H1 (cell line): Measurements from ENCODE around the gene SAG. TPM values are rescaled to one million over a fixed set of nuclear protein-coding genes. Genes with fewer than 3 reads are reported as not detected.
A peak's percentile ranks its signal among the peaks of the same experiment; 100 is the strongest.

ENCODE experiments used
- CTCF ChIA-PET: fragments of 300-600 bp; sonication (Branson Sonifier 250); formaldehyde crosslinking; loops from one replicate; lab custom pipeline; 2021; ENCODE audit not compliant: partially characterized antibody; lab: Charles Lee
- POLR2A ChIA-PET: fragments of 300-600 bp; sonication (Branson Sonifier 250); formaldehyde crosslinking; loops from one replicate; lab custom pipeline; 2021; ENCODE audit warnings: inconsistent platforms; ENCODE audit not compliant: partially characterized antibody; lab: Charles Lee
- DNase-seq, 2 experiments: peaks; one replicate each; pipeline versions ENCODE4 v3.0.0 to v3.0.0-alpha.2; 2010 to 2022; ENCODE audit warnings: low spot score in 2 of 2, low read depth in 1 of 2, mixed read lengths in 1 of 2
- FAIRE-seq: peaks from 2 replicates; lab custom pipeline; 2011; peaks lifted over from hg19 to GRCh38; lab: Jason Lieb, UNC
- H2AFZ ChIP-seq: 2 replicates; pipeline ENCODE4 v1.8.1; 2012; ENCODE audit warnings: low read length, inconsistent platforms
- H2AK5ac ChIP-seq: 2 replicates; pipeline ENCODE4 v1.6.1; 2013; ENCODE audit warnings: low read depth, low read length
- H2BK120ac ChIP-seq: replicated peaks from 2 replicates; pipeline ENCODE3; 2013; ENCODE audit warnings: low read depth, low read length, inconsistent platforms
- H2BK12ac ChIP-seq: 2 replicates; pipeline ENCODE4 v1.6.1; 2013; ENCODE audit warnings: low read depth, low read length
- H2BK15ac ChIP-seq: 2 replicates; pipeline ENCODE4 v1.6.1; 2013; ENCODE audit warnings: low read length
- H2BK20ac ChIP-seq: 2 replicates; pipeline ENCODE4 v1.6.1; 2013; ENCODE audit warnings: low read length
- H2BK5ac ChIP-seq: 2 replicates; pipeline ENCODE4 v1.6.1; 2013; ENCODE audit warnings: low read depth, low read length
- H3K14ac ChIP-seq: 2 replicates; pipeline ENCODE4 v1.6.1; 2013; ENCODE audit warnings: inconsistent platforms; ENCODE audit not compliant: insufficient read length
- H3K18ac ChIP-seq: 2 replicates; pipeline ENCODE4 v1.6.1; 2013; ENCODE audit warnings: low read length; ENCODE audit errors: extremely low read depth
- H3K23ac ChIP-seq: 2 replicates; pipeline ENCODE4 v1.6.1; 2013; ENCODE audit warnings: inconsistent platforms; ENCODE audit not compliant: insufficient read length
- H3K23me2 ChIP-seq: 2 replicates; pipeline ENCODE4 v1.6.1; 2013; ENCODE audit warnings: low read depth, low read length
- H3K27ac ChIP-seq: 2 replicates; pipeline ENCODE4 v1.6.1; 2011; ENCODE audit warnings: low read depth, low read length, inconsistent platforms
- H3K27me3 ChIP-seq, 4 experiments: replicated peaks in 1 of 4; 1 replicate in 1 of 4; 2 replicates in 3 of 4; pipeline versions ENCODE4 v1.6.1 to v1.8.1; 2011 to 2013; ENCODE audit warnings: low read length in 3 of 4, mild to moderate bottlenecking in 3 of 4, inconsistent platforms in 2 of 4, mixed read lengths in 2 of 4, moderate library complexity in 1 of 4; ENCODE audit not compliant: control insufficient read depth in 3 of 4, insufficient read depth in 3 of 4; ENCODE audit errors: extremely low read depth in 1 of 4
- H3K36me3 ChIP-seq, 4 experiments: 2 replicates each; pipeline versions ENCODE4 v1.6.1 to v1.8.1; 2011 to 2013; ENCODE audit warnings: mild to moderate bottlenecking in 4 of 4, low read length in 3 of 4, moderate library complexity in 2 of 4, control low read depth in 1 of 4, inconsistent platforms in 1 of 4; ENCODE audit not compliant: insufficient read depth in 4 of 4, control insufficient read depth in 2 of 4
- H3K4ac ChIP-seq: replicated peaks from 2 replicates; pipeline ENCODE3; 2013; ENCODE audit warnings: low read length, low read depth, mixed read lengths, inconsistent platforms; ENCODE audit not compliant: insufficient read length
- H3K4me1 ChIP-seq, 4 experiments: replicated peaks in 1 of 4; 1 replicate in 1 of 4; 2 replicates in 3 of 4; pipeline versions ENCODE4 v1.6.1 to v1.8.1; 2011 to 2013; ENCODE audit warnings: low read length in 3 of 4, inconsistent platforms in 2 of 4, mixed read lengths in 1 of 4; ENCODE audit not compliant: insufficient read depth in 4 of 4, control insufficient read depth in 3 of 4
- H3K4me2 ChIP-seq, 2 experiments: 2 replicates each; pipeline versions ENCODE4 v1.6.1 to v1.8.1; 2011 to 2013; ENCODE audit warnings: low read depth in 2 of 2, low read length in 2 of 2, control low read depth in 1 of 2, inconsistent platforms in 1 of 2, mild to moderate bottlenecking in 1 of 2; ENCODE audit not compliant: insufficient read depth in 1 of 2
- H3K4me3 ChIP-seq, 4 experiments: fragments of 200-600, 300-600 bp in 1 of 4; sonication (generic), shearing (Covaris generic), sonication (Bioruptor Twin) in 1 of 4; 2 replicates each; pipeline versions ENCODE4 v1.5.1 to v1.8.1; 2011 to 2016; ENCODE audit warnings: low read length in 4 of 4, low read depth in 3 of 4, control low read depth in 2 of 4, inconsistent platforms in 2 of 4, mild to moderate bottlenecking in 2 of 4, mixed read lengths in 1 of 4, moderate library complexity in 1 of 4; ENCODE audit not compliant: insufficient read depth in 2 of 4; ENCODE audit errors: extremely low read depth in 1 of 4
- H3K56ac ChIP-seq: replicated peaks from 2 replicates; pipeline ENCODE3; 2013; ENCODE audit warnings: low read depth, mild to moderate bottlenecking, mixed read lengths, low read length, inconsistent platforms; ENCODE audit not compliant: insufficient read length
- H3K79me1 ChIP-seq: 2 replicates; pipeline ENCODE4 v1.6.1; 2013; ENCODE audit warnings: low read depth, low read length, control low read depth
- H3K79me2 ChIP-seq, 2 experiments: 2 replicates each; pipeline versions ENCODE4 v1.6.1 to v1.8.1; 2012 to 2013; ENCODE audit warnings: low read length in 2 of 2, mild to moderate bottlenecking in 2 of 2, inconsistent platforms in 1 of 2; ENCODE audit not compliant: insufficient read depth in 2 of 2, control insufficient read depth in 1 of 2
- H3K9ac ChIP-seq, 4 experiments: replicated peaks in 1 of 4; 1 replicate in 1 of 4; 2 replicates in 3 of 4; pipeline versions ENCODE4 v1.6.1 to v1.8.1; 2011 to 2013; ENCODE audit warnings: low read depth in 3 of 4, low read length in 3 of 4, control low read depth in 2 of 4, mild to moderate bottlenecking in 2 of 4, moderate library complexity in 2 of 4, inconsistent platforms in 1 of 4; ENCODE audit errors: extremely low read depth in 1 of 4
- H3K9me3 ChIP-seq, 2 experiments: 2 replicates each; pipeline versions ENCODE4 v1.6.1 to v1.8.1; 2012 to 2013; ENCODE audit warnings: mild to moderate bottlenecking in 2 of 2, moderate library complexity in 2 of 2, control low read depth in 1 of 2, inconsistent platforms in 1 of 2, low read depth in 1 of 2, low read length in 1 of 2, mixed read lengths in 1 of 2; ENCODE audit not compliant: insufficient read depth in 2 of 2
- H4K20me1 ChIP-seq, 2 experiments: replicated peaks in 1 of 2; 2 replicates each; pipeline versions ENCODE3 to v1.8.1; 2011 to 2013; ENCODE audit warnings: inconsistent platforms in 2 of 2, low read length in 2 of 2, mild to moderate bottlenecking in 1 of 2; ENCODE audit not compliant: insufficient read depth in 2 of 2, control insufficient read depth in 1 of 2
- H4K5ac ChIP-seq: 2 replicates; pipeline ENCODE4 v1.6.1; 2013; ENCODE audit warnings: low read length, low read depth, mixed read lengths, inconsistent platforms; ENCODE audit not compliant: insufficient read length
- H4K8ac ChIP-seq: 2 replicates; pipeline ENCODE4 v1.8.0; 2013; ENCODE audit warnings: mild to moderate bottlenecking, moderate library complexity, low read length, inconsistent platforms; ENCODE audit not compliant: insufficient read depth; ENCODE audit errors: extremely low read depth
- H4K91ac ChIP-seq: replicated peaks from 2 replicates; pipeline ENCODE3; 2013; ENCODE audit warnings: low read length, mixed read lengths, inconsistent platforms; ENCODE audit not compliant: insufficient read length
- BCL11A ChIP-seq, 2 experiments: IDR thresholded peaks; one replicate each; pipeline ENCODE4 v1.6.1; 2011; ENCODE audit warnings: low read depth in 2 of 2, low read length in 2 of 2, mild to moderate bottlenecking in 2 of 2
- HDAC2 ChIP-seq, 2 experiments: fragments of 300-600 bp in 1 of 2; sonication (generic) in 1 of 2; IDR thresholded peaks; 2 replicates each; pipeline ENCODE4 v1.6.1; 2011 to 2012; ENCODE audit warnings: low read depth in 2 of 2, low read length in 2 of 2, mild to moderate bottlenecking in 2 of 2, moderate library complexity in 2 of 2, borderline replicate concordance in 1 of 2, inconsistent platforms in 1 of 2
- JUND ChIP-seq: IDR thresholded peaks from 2 replicates; pipeline ENCODE4 v1.6.1; 2011; ENCODE audit warnings: mild to moderate bottlenecking, improper control_type of control experiment, low read length
- KDM5A ChIP-seq: fragments of 200-600 bp; IDR thresholded peaks from 2 replicates; pipeline ENCODE4 v1.7.1; 2012; ENCODE audit warnings: mild to moderate bottlenecking, low read length, inconsistent platforms, mixed read lengths
- POLR2A ChIP-seq, 2 experiments: IDR thresholded peaks; 1 replicate in 1 of 2; 2 replicates in 1 of 2; pipeline ENCODE4 v1.6.1; 2011; ENCODE audit warnings: low read depth in 2 of 2, low read length in 2 of 2, mild to moderate bottlenecking in 2 of 2; ENCODE audit errors: control extremely low read depth in 1 of 2
- TAF7 ChIP-seq: optimal IDR thresholded peaks from 2 replicates; pipeline ENCODE3; 2011; ENCODE audit warnings: low read depth, mild to moderate bottlenecking, inconsistent platforms, low read length, moderate library complexity, borderline replicate concordance
- WGBS, 2 experiments: shearing (Covaris generic) in 1 of 2; methylation state at CpG; one replicate each; pipeline versions ENCODE4 v1.1.6 to v1.1.7; 2013 to 2015; ENCODE audit warnings: low lambda C conversion rate in 2 of 2, mixed read lengths in 2 of 2, inconsistent platforms in 1 of 2, low coverage in 1 of 2, missing lambda C conversion rate in 1 of 2; ENCODE audit not compliant: insufficient replicate concordance in 2 of 2, insufficient coverage in 1 of 2, insufficient read length in 1 of 2; ENCODE audit errors: extremely low coverage in 1 of 2, missing lambda C conversion rate in 1 of 2; 5-methylcytosine and 5-hydroxymethylcytosine counted together
- polyA plus RNA-seq, 7 experiments: library from polyadenylated mRNA; depleted of rRNA in 3 of 7; stranded (reverse) in 5 of 7; unstranded in 2 of 7; fragments of >200 nt in 5 of 7; fragments of 200-250 nt in 2 of 7; gene quantifications; 1 replicate in 5 of 7; 2 replicates in 1 of 7; 4 replicates in 1 of 7; pipeline versions ENCODE4 v1.2.1 to v1.2.3, GENCODE V29; 2011 to 2013; ENCODE audit warnings: missing spikeins in 2 of 7, mixed read lengths in 2 of 7
- total RNA-seq: library from RNA; stranded (reverse); fragmentation: NEBNext Ultra II Directional; extraction: Animal tissue kit (Norgen Biotek cat#: 25700); gene quantifications from 2 replicates; pipeline ENCODE4 v1.2.1, GENCODE V29; 2021
- TF ChIP-seq, protein P1 (sequence below), 3 experiments: IDR thresholded peaks; 1 replicate in 2 of 3; 2 replicates in 1 of 3; pipeline versions ENCODE4 v1.5.1 to v1.6.1; 2011; ENCODE audit warnings: low read length in 3 of 3, mild to moderate bottlenecking in 3 of 3, inconsistent platforms in 2 of 3, low read depth in 1 of 3, moderate library complexity in 1 of 3; ENCODE audit not compliant: insufficient read depth in 1 of 3; ENCODE audit errors: control extremely low read depth in 1 of 3

The SAG gene
- total and polyA plus RNA-seq, 2 of the 8 experiments (the other 6 are each of a cell fraction or from before 2014, with no cell fraction given), result not detected

DNA sequence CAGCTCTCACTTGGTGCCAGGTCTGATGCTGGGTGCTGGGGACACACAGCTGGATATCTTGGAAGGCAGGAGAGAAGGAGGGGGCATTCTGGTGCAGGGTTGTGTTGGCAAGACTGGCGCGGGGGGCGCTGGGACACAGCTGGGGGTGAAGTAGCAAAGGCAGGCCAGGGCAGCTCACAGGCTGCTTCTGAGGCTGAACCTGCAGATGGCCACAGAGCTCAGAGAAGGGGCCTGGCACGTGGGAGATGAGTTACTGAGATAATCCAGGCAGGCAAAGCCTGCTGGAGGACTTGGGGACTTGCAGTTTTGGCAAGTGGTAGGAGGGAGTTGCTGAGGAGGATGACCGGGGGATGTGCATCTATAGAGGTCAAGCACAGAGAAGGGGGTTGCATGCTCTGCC, 30.4 kb downstream of the SAG start:
- Histone ChIP-seq H2BK20ac (no peak overlapping the region), H3K36me3 (no peaks in the 10 kb centered on the region), H2AK5ac (no peak overlapping the region), H2BK15ac (no peak overlapping the region), H3K27me3 (peaks cover 0 to 17% (median 6%) of the 10 kb centered on the region in 4 experiments; a peak in 5 of 7 replicates), H3K23me2 (no peaks in the 10 kb centered on the region), H3K79me2 (no peaks in the 10 kb centered on the region), H2BK5ac (no peak overlapping the region), H3K18ac (no peak overlapping the region), H3K14ac (no peak overlapping the region), H2BK120ac (no peak overlapping the region), H3K4me2 (no peak overlapping the region), H3K56ac (no peak overlapping the region), H4K91ac (no peak overlapping the region), H2BK12ac (no peak overlapping the region), H4K5ac (no peak overlapping the region), H3K23ac (no peak overlapping the region), H3K9me3 (0 out of 4 replicates have a peak, but pooled peaks cover 0 to 4% of the 10 kb centered on the region in 2 experiments), H3K79me1 (no peaks in the 10 kb centered on the region), H3K4me1 (no peaks in the 10 kb centered on the region), H2AFZ (no peak overlapping the region), H3K4ac (no peak overlapping the region), H3K27ac (no peak overlapping the region), H4K8ac (no peak overlapping the region), H4K20me1 (no peaks in the 10 kb centered on the region), H3K9ac (no peak overlapping the region), H3K4me3 (no peak overlapping the region)
- WGBS, 2 experiments, result 90% methylated on average over 5 of the region's 5 CpGs; no CpG with 5 or more reads in 1 of the 2 experiments
- no peak for FAIRE-seq
- ChIA-PET POLR2A (interaction anchor here (1.0 to 1.2 kb wide), 2 partner anchors 9 to 23 kb away, joined by 3 read pairs; no protein-coding TSS in a partner anchor), CTCF (interaction anchor here (1.6 to 3.3 kb wide), 5 partner anchors 8 to 107 kb away, joined by 3 to 8 read pairs (median 5); partner anchors contain the start of gene DGKD)
- TF ChIP-seq TAF7 (no peak), BCL11A (IDR thresholded peaks at IDR 0.05; ENCODE audit: low read depth in 2 of 2, low read length in 2 of 2) (no peak), KDM5A (no peak), JUND (no peak), POLR2A (IDR thresholded peaks at IDR 0.05; ENCODE audit: control extremely low read depth in 1 of 2, low read depth in 2 of 2, low read length in 2 of 2) (no peak), HDAC2 (IDR thresholded peaks at IDR 0.05; ENCODE audit: borderline replicate concordance in 1 of 2, low read depth in 2 of 2, low read length in 2 of 2) (no peak)
- TF ChIP-seq, protein P1, sequence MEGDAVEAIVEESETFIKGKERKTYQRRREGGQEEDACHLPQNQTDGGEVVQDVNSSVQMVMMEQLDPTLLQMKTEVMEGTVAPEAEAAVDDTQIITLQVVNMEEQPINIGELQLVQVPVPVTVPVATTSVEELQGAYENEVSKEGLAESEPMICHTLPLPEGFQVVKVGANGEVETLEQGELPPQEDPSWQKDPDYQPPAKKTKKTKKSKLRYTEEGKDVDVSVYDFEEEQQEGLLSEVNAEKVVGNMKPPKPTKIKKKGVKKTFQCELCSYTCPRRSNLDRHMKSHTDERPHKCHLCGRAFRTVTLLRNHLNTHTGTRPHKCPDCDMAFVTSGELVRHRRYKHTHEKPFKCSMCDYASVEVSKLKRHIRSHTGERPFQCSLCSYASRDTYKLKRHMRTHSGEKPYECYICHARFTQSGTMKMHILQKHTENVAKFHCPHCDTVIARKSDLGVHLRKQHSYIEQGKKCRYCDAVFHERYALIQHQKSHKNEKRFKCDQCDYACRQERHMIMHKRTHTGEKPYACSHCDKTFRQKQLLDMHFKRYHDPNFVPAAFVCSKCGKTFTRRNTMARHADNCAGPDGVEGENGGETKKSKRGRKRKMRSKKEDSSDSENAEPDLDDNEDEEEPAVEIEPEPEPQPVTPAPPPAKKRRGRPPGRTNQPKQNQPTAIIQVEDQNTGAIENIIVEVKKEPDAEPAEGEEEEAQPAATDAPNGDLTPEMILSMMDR (IDR thresholded peaks at IDR 0.05; ENCODE audit: control extremely low read depth in 1 of 3, insufficient read depth in 1 of 3, low read depth in 1 of 3, low read length in 3 of 3), result 0 out of 4 replicates have a peak, but pooled peaks of 1 of the 3 experiments have one; percentile 8
- no peak for DNase-seq
